Measurements from ENCODE around the gene PARP12.

The PARP12 gene

GRCh38 chr7:140059273-140060242 lies 3.2 kb downstream of the PARP12 start:
- DNase-seq, result no peak

- DNase-seq, result no peak
These were observed 4.2 kb downstream of the PARP12 start for GRCh38 chr7:140058517-140058916.

- DNase-seq, result no peak
These were observed 5.6 kb downstream of the PARP12 start for GRCh38 chr7:140057143-140057535.

GRCh38 chr7:140056431-140057142 lies 6.2 kb downstream of the PARP12 start:
- no peak for DNase-seq

GRCh38 chr7:140055833-140056232 lies 6.9 kb downstream of the PARP12 start:
- no peak for DNase-seq

GRCh38 chr7:140054751-140055150 lies 8.0 kb downstream of the PARP12 start:
- no peak for DNase-seq

GRCh38 chr7:140053812-140054539 lies 8.8 kb downstream of the PARP12 start:
- DNase-seq, result no peak

- DNase-seq, result no peak
These were observed 10.9 kb downstream of the PARP12 start for GRCh38 chr7:140051820-140052219.

- no peak for DNase-seq
These were observed 12.7 kb downstream of the PARP12 start for GRCh38 chr7:140050100-140050499.

- DNase-seq, result no peak
These were observed 13.3 kb downstream of the PARP12 start for GRCh38 chr7:140049339-140050024.

GRCh38 chr7:140048989-140049338 lies 13.8 kb downstream of the PARP12 start:
- no peak for DNase-seq

GRCh38 chr7:140048138-140048537 lies 14.6 kb downstream of the PARP12 start:
- DNase-seq, result no peak

GRCh38 chr7:140047197-140047596 lies 15.6 kb downstream of the PARP12 start:
- DNase-seq, result no peak

GRCh38 chr7:140045697-140046096 lies 17.1 kb downstream of the PARP12 start:
- no peak for DNase-seq

- no peak for DNase-seq
These were observed 18.5 kb downstream of the PARP12 start for GRCh38 chr7:140044251-140044650.

GRCh38 chr7:140042386-140042670 lies 20.4 kb downstream of the PARP12 start:
- DNase-seq, result no peak

GRCh38 chr7:140041659-140042385 lies 20.9 kb downstream of the PARP12 start:
- no peak for DNase-seq

GRCh38 chr7:140039896-140040295 lies 22.9 kb downstream of the PARP12 start:
- no peak for DNase-seq

GRCh38 chr7:140039066-140039465 lies 23.7 kb downstream of the PARP12 start:
- no peak for DNase-seq

- no peak for DNase-seq
These were observed 26.4 kb downstream of the PARP12 start for GRCh38 chr7:140036224-140036962.

GRCh38 chr7:140035400-140036223 lies 27.1 kb downstream of the PARP12 start:
- DNase-seq, result no peak

Data from activated gamma-delta T cell treated with Interleukin-2 at 50 U/mL for 16 hours (primary cell).